Psoas muscle (tissue), 8 donors: ENCODE measurements around the gene WDR81. TPM values are rescaled to one million over a fixed set of nuclear protein-coding genes. Genes with fewer than 3 reads are reported as not detected.

ENCODE experiments used
- ATAC-seq, 4 donors: fragments of 200-7000 bp; cut with Tn5 transposase; one replicate each; pipeline ENCODE4 v1.9.1; 2020; ENCODE audit warnings: moderate library complexity in 3 of 4, mild to moderate bottlenecking in 2 of 4
- DNase-seq, 2 donors: peaks; one replicate each; pipeline ENCODE4 v3.0.0-alpha.2; 2020
- H3K27ac ChIP-seq: fragments of 200-600 bp; one replicate; pipeline ENCODE4 v1.8.0; 2022
- H3K27me3 ChIP-seq, 3 donors: fragments of 200-600 bp in 1 of 3; one replicate each; pipeline versions ENCODE4 v1.6.1 to v1.8.0; 2013 to 2022; ENCODE audit warnings: low read length in 2 of 3, mild to moderate bottlenecking in 2 of 3, moderate library complexity in 1 of 3; ENCODE audit not compliant: insufficient read depth in 3 of 3
- H3K36me3 ChIP-seq, 2 donors: fragments of 200-600 bp in 1 of 2; one replicate each; pipeline versions ENCODE4 v1.6.1 to v1.8.0; 2013 to 2022; ENCODE audit warnings: low read depth in 1 of 2, mild to moderate bottlenecking in 1 of 2, moderate library complexity in 1 of 2; ENCODE audit not compliant: insufficient read depth in 1 of 2
- H3K4me1 ChIP-seq: fragments of 200-600 bp; one replicate; pipeline ENCODE4 v1.8.0; 2022
- H3K4me3 ChIP-seq: fragments of 200-600 bp; one replicate; pipeline ENCODE4 v1.8.0; 2022; ENCODE audit warnings: mild to moderate bottlenecking
- H3K9me3 ChIP-seq: fragments of 200-600 bp; one replicate; pipeline ENCODE4 v1.8.0; 2022
- CTCF ChIP-seq: fragments of 200-600 bp; IDR thresholded peaks from one replicate; pipeline ENCODE4 v1.8.0; 2022; ENCODE audit warnings: antibody characterized with exemption
- WGBS, 3 donors: extraction: QIAGEN DNeasy Blood & Tissue Kit; methylation state at CpG; one replicate each; pipeline versions ENCODE4 v1.1.6 to v1.1.7; 2013; 5-methylcytosine and 5-hydroxymethylcytosine counted together
- intact Hi-C, 2 donors: fragments of 100-400 bp; cut with DNase I; formaldehyde crosslinking; loops; one replicate each; pipeline versions ENCODE4 v1.11.0 to v1.14.2; 2022
- polyA plus RNA-seq, 3 donors: library from polyadenylated mRNA; stranded (reverse); fragments of 200-250 nt; gene quantifications; one replicate each; pipeline ENCODE4 v1.2.3, GENCODE V29; 2013
- total RNA-seq, 4 donors: library from RNA; stranded (reverse); fragmentation: NEBNext Ultra II Directional in 2 of 4; extraction: Animal tissue kit (Norgen Biotek cat#: 25700) in 2 of 4; gene quantifications; one replicate each; pipeline versions ENCODE4 v1.2.1 to v1.2.4, GENCODE V29; 2021 to 2023
- donor health status: healthy with polysubstance abuse.
- donor health status: DM: no; HTN: no; CAD: no; lungs with moderate emphysema.
- donor health status: Bipolar disorder and iron deficiency.
- donor health status: healthy.
- donor health status: DM: yes; HTN: yes; CAD: no.
- donor health status: DM: no; HTN: no; CAD: no.
- donor health status: DM: no; HTN: no; CAD: no.
- donor health status: DM: yes; HTN: yes; CAD: no.

Gene WDR81
- total and polyA plus RNA-seq, 7 donors, result 15.1 to 27.9 (median 18.5) TPM

GRCh38 chr17:1755252-1755826 is 30.8 kb downstream of the WDR81 start:
- no peak for TF ChIP-seq CTCF
- 33 to 40% (median 35%) methylated on average over 17 to 20 of the region's 20 CpGs for WGBS, 3 donors
- DNase-seq, result no peak
- Histone ChIP-seq H3K27me3 (no peaks in the 10 kb centered on the region), H3K27ac (peak overlapping the region; percentile 53), H3K9me3 (no peaks in the 10 kb centered on the region), H3K36me3 (no peaks in the 10 kb centered on the region), H3K4me3 (no peak overlapping the region), H3K4me1 (peaks cover 16% of the 10 kb centered on the region)
- ATAC-seq, result peak; percentile 39 to 58 (median 46)
- intact Hi-C loops, result no loop called here

- peak overlapping the region; percentile 53 for H3K27ac ChIP-seq
- peak; percentile 17 to 63 (median 46) for ATAC-seq
These were observed 31.3 kb downstream of the WDR81 start for GRCh38 chr17:1755827-1756262.

GRCh38 chr17:1758807-1759206 is 34.3 kb downstream of the WDR81 start:
- H3K27me3 ChIP-seq, result no peaks in the 10 kb centered on the region
- intact Hi-C loops, result no loop called here
- TF ChIP-seq CTCF, result no peak
- DNase-seq (no peak), ATAC-seq (no peak)
- H3K36me3 ChIP-seq, result no peaks in the 10 kb centered on the region
- H3K4me3 ChIP-seq, result no peak overlapping the region
- peak overlapping the region; percentile 58 for H3K27ac ChIP-seq
- H3K9me3 ChIP-seq, result no peaks in the 10 kb centered on the region
- 48 to 73% (median 64%) methylated on average over 15 of the region's 15 CpGs for WGBS, 3 donors
- peaks cover 18% of the 10 kb centered on the region for H3K4me1 ChIP-seq

More at GRCh38 chr17:1755827-1756262, 31.3 kb downstream of the WDR81 start:
- peaks cover 16% of the 10 kb centered on the region for H3K4me1 ChIP-seq
- intact Hi-C loops, result no loop called here
- TF ChIP-seq CTCF, result no peak
- no peaks in the 10 kb centered on the region for H3K27me3 ChIP-seq
- WGBS, 3 donors, result 14 to 31% (median 18%) methylated on average over 17 of the region's 17 CpGs
- no peak overlapping the region for H3K4me3 ChIP-seq
- no peaks in the 10 kb centered on the region for H3K9me3 ChIP-seq
- H3K36me3 ChIP-seq, result no peaks in the 10 kb centered on the region
- DNase-seq, result no peak

- ATAC-seq, result no peak
- WGBS, 3 donors, result 65 to 82% (median 69%) methylated on average over 5 of the region's 5 CpGs
- intact Hi-C loops, result no loop called here
- Histone ChIP-seq H3K9me3 (no peaks in the 10 kb centered on the region), H3K27ac (peak overlapping the region; percentile 58), H3K36me3 (no peaks in the 10 kb centered on the region), H3K4me1 (peaks cover 26% of the 10 kb centered on the region), H3K4me3 (no peak overlapping the region), H3K27me3 (no peaks in the 10 kb centered on the region)
- no peak for DNase-seq
- TF ChIP-seq CTCF, result no peak
These were observed 35.0 kb downstream of the WDR81 start for GRCh38 chr17:1759529-1759928.
